B cell (primary cell): Measurements from ENCODE around the gene SMG9.

Experiments used
- CTCF ChIP-seq: fragments of 200-600 bp; IDR thresholded peaks from one replicate; pipeline ENCODE4 v1.8.0; 2022; ENCODE audit warnings: antibody characterized with exemption, mild to moderate bottlenecking
- EZH2 ChIP-seq: IDR thresholded peaks from 2 replicates; pipeline ENCODE4 v1.6.1; 2012; ENCODE audit warnings: borderline replicate concordance, low read depth, mild to moderate bottlenecking, moderate library complexity, low read length; ENCODE audit not compliant: insufficient read depth, poor library complexity, severe bottlenecking

GRCh38 chr19:43727593-43727853, 27.2 kb downstream of the SMG9 start:
- TF ChIP-seq CTCF (no peak), EZH2 (no peak)
